HCT116 (cell line): ENCODE measurements around the gene GNAI2. TPM values are rescaled to one million over a fixed set of nuclear protein-coding genes. Genes with fewer than 3 reads are reported as not detected.
A peak's percentile ranks its signal among the peaks of the same experiment; 100 is the strongest.

Source experiments
- ATAC-seq: fragments of 200-7000 bp; cut with Tn5 transposase; 2 replicates; pipeline ENCODE4 v1.9.1; 2020; ENCODE audit warnings: mild to moderate bottlenecking, moderate library complexity
- BruUV-seq: library from RNA; stranded (reverse); fragments of 400-500 nt; replicated peaks from 2 replicates; lab custom pipeline; 2021; lab: Mats Ljungman, UMichigan
- CTCF ChIA-PET: fragments of 300-600 bp; sonication (Branson Sonifier 250); formaldehyde crosslinking; loops from one replicate; lab custom pipeline; 2021; ENCODE audit warnings: antibody characterized with exemption; lab: Charles Lee
- POLR2A ChIA-PET: fragments of 300-600, 350-600 bp; sonication (Branson Sonifier 250); formaldehyde crosslinking; loops from one replicate; lab custom pipeline; 2021; ENCODE audit warnings: antibody characterized with exemption; lab: Charles Lee
- RAD21 ChIA-PET, 2 experiments: fragments of 300-600 bp; sonication (Branson Sonifier 250); formaldehyde crosslinking; loops; one replicate each; lab custom pipeline; 2023; ENCODE audit warnings: low total read pairs in 2 of 2; ENCODE audit not compliant: uncharacterized antibody in 2 of 2, unreplicated experiment in 2 of 2, low non-redundant PET in 1 of 2; lab: Charles Lee
- DNase-seq: peaks from one replicate; pipeline ENCODE4 v3.0.0-alpha.2; 2010; ENCODE audit warnings: low read depth, low spot score
- H2AFZ ChIP-seq: fragments of 200-600 bp; shearing (Covaris generic), sonication (generic); 2 replicates; pipeline ENCODE4 v1.6.1; 2017; ENCODE audit warnings: low read depth, mixed run types, mixed read lengths, antibody characterized with exemption, low read length; ENCODE audit not compliant: poor library complexity, severe bottlenecking
- H3K27ac ChIP-seq: 2 replicates; pipeline ENCODE4 v1.5.1; 2012; ENCODE audit warnings: low read depth, low read length
- H3K27me3 ChIP-seq: fragments of 200-600 bp; sonication (generic); 2 replicates; pipeline ENCODE4 v1.6.1; 2016; ENCODE audit warnings: mixed run types, low read length, mixed read lengths; ENCODE audit not compliant: insufficient read depth
- H3K36me3 ChIP-seq, 2 experiments: fragments of 200-500 bp in 1 of 2; fragments of 200-600 bp in 1 of 2; sonication (Bioruptor generic) in 1 of 2; sonication (generic) in 1 of 2; 2 replicates each; pipeline versions ENCODE4 v1.5.1 to v1.6.1; 2014 to 2016; ENCODE audit warnings: low read length in 2 of 2, inconsistent platforms in 1 of 2, mixed read lengths in 1 of 2, mixed run types in 1 of 2; ENCODE audit not compliant: insufficient read depth in 2 of 2, control insufficient read depth in 1 of 2
- H3K4me1 ChIP-seq, 2 experiments: fragments of 200-600 bp in 1 of 2; sonication (generic) in 1 of 2; 2 replicates each; pipeline versions ENCODE4 v1.5.1 to v1.6.1; 2012 to 2017; ENCODE audit warnings: low read length in 2 of 2, inconsistent platforms in 1 of 2, mild to moderate bottlenecking in 1 of 2, mixed read lengths in 1 of 2, mixed run types in 1 of 2, moderate library complexity in 1 of 2; ENCODE audit not compliant: insufficient read depth in 2 of 2, control insufficient read depth in 1 of 2
- H3K4me2 ChIP-seq: fragments of 200-600 bp; sonication (generic); 2 replicates; pipeline ENCODE4 v1.6.1; 2017; ENCODE audit warnings: mixed run types, low read length, mixed read lengths
- H3K4me3 ChIP-seq, 2 experiments: fragments of 200-600 bp in 1 of 2; sonication (generic) in 1 of 2; replicated peaks in 1 of 2; 2 replicates each; pipeline ENCODE4 v1.5.1; 2011 to 2016; ENCODE audit warnings: low read length in 2 of 2, control low read depth in 1 of 2, low read depth in 1 of 2, mild to moderate bottlenecking in 1 of 2, mixed read lengths in 1 of 2, mixed run types in 1 of 2
- H3K79me2 ChIP-seq: fragments of 200-600 bp; sonication (generic); 2 replicates; pipeline ENCODE4 v1.6.1; 2017; ENCODE audit warnings: mild to moderate bottlenecking, mixed run types, low read length, moderate library complexity, mixed read lengths; ENCODE audit not compliant: insufficient read depth
- H3K9ac ChIP-seq: fragments of 200-600 bp; sonication (generic); 2 replicates; pipeline ENCODE4 v1.6.1; 2016; ENCODE audit warnings: low read length, mixed read lengths
- H3K9me2 ChIP-seq: fragments of 200-600 bp; sonication (generic), shearing (Covaris generic); 2 replicates; pipeline ENCODE4 v1.6.1; 2017; ENCODE audit warnings: mixed run types, mild to moderate bottlenecking, moderate library complexity; ENCODE audit not compliant: insufficient read depth
- H3K9me3 ChIP-seq, 2 experiments: fragments of 200-500 bp in 1 of 2; fragments of 200-600 bp in 1 of 2; sonication (Bioruptor generic) in 1 of 2; sonication (generic) in 1 of 2; 2 replicates each; pipeline ENCODE4 v1.6.1; 2014 to 2017; ENCODE audit warnings: low read length in 2 of 2, mixed read lengths in 2 of 2, inconsistent platforms in 1 of 2, low read depth in 1 of 2, mild to moderate bottlenecking in 1 of 2, mixed run types in 1 of 2, moderate library complexity in 1 of 2; ENCODE audit not compliant: control insufficient read depth in 1 of 2, insufficient read depth in 1 of 2
- H4K20me1 ChIP-seq: fragments of 200-600 bp; sonication (generic), shearing (Covaris generic); 2 replicates; pipeline ENCODE4 v1.6.1; 2017; ENCODE audit warnings: mixed run types, mild to moderate bottlenecking, moderate library complexity; ENCODE audit not compliant: insufficient read depth
- CBX3 ChIP-seq: IDR thresholded peaks from 2 replicates; pipeline ENCODE4 v1.6.1; 2012; ENCODE audit warnings: low read depth
- CEBPB ChIP-seq: IDR thresholded peaks from 2 replicates; pipeline ENCODE4 v1.6.1; 2012; ENCODE audit warnings: low read depth
- CTCF ChIP-seq, 3 experiments: fragments of 200-600 bp in 1 of 3; sonication (generic) in 1 of 3; IDR thresholded peaks in 2 of 3; conservative IDR thresholded peaks in 1 of 3; 2 replicates each; pipeline ENCODE4 v1.5.1; 2012 to 2017; ENCODE audit warnings: low read depth in 2 of 3, low read length in 2 of 3, antibody characterized with exemption in 1 of 3, borderline replicate concordance in 1 of 3, control low read depth in 1 of 3, mild to moderate bottlenecking in 1 of 3, mixed read lengths in 1 of 3, mixed run types in 1 of 3, moderate library complexity in 1 of 3; ENCODE audit not compliant: insufficient read depth in 1 of 3
- EGR1 ChIP-seq: IDR thresholded peaks from 2 replicates; pipeline ENCODE4 v1.6.1; 2012; ENCODE audit warnings: low read depth
- ELF1 ChIP-seq: IDR thresholded peaks from 2 replicates; pipeline ENCODE4 v1.6.1; 2012; ENCODE audit warnings: low read depth, borderline replicate concordance
- FOSL1 ChIP-seq: IDR thresholded peaks from 2 replicates; pipeline ENCODE4 v1.6.1; 2012; ENCODE audit warnings: low read depth
- JUND ChIP-seq: IDR thresholded peaks from 2 replicates; pipeline ENCODE4 v1.6.1; 2012
- MAX ChIP-seq: IDR thresholded peaks from 2 replicates; pipeline ENCODE4 v1.6.1; 2012
- POLR2AphosphoS5 ChIP-seq: IDR thresholded peaks from 2 replicates; pipeline ENCODE4 v1.6.1; 2011; ENCODE audit warnings: mild to moderate bottlenecking, low read depth, low read length, moderate library complexity
- RAD21 ChIP-seq: IDR thresholded peaks from 2 replicates; pipeline ENCODE4 v1.6.1; 2012; ENCODE audit warnings: low read depth, mild to moderate bottlenecking
- REST ChIP-seq: IDR thresholded peaks from 2 replicates; pipeline ENCODE4 v1.6.1; 2012; ENCODE audit warnings: low read depth
- TCF7L2 ChIP-seq: IDR thresholded peaks from 2 replicates; pipeline ENCODE4 v1.7.0; 2011; ENCODE audit warnings: borderline replicate concordance, inconsistent platforms; ENCODE audit not compliant: insufficient read depth, insufficient read length; ENCODE audit errors: extremely low read depth
- YY1 ChIP-seq: IDR thresholded peaks from 2 replicates; pipeline ENCODE4 v1.6.1; 2011; ENCODE audit warnings: low read length, low read depth, moderate library complexity, mild to moderate bottlenecking; ENCODE audit not compliant: insufficient replicate concordance; ENCODE audit errors: extremely low read depth
- ZNF274 ChIP-seq: fragments of 200-500 bp; sonication (Bioruptor generic); IDR thresholded peaks from 2 replicates; pipeline ENCODE4 v1.6.1; 2014; ENCODE audit warnings: mild to moderate bottlenecking, low read depth, low read length, inconsistent platforms
- intact Hi-C: fragments of 100-400 bp; cut with micrococcal nuclease; formaldehyde crosslinking; loops from 2 replicates; pipeline ENCODE4 v1.10.0; 2022
- total RNA-seq: library from RNA; stranded (reverse); gene quantifications from one replicate; pipeline ENCODE4 v1.2.1, GENCODE V29; 2021; ENCODE audit not compliant: unreplicated experiment

Gene GNAI2
- total RNA-seq, 1 experiment from 2014 or later: 170 TPM

DNA sequence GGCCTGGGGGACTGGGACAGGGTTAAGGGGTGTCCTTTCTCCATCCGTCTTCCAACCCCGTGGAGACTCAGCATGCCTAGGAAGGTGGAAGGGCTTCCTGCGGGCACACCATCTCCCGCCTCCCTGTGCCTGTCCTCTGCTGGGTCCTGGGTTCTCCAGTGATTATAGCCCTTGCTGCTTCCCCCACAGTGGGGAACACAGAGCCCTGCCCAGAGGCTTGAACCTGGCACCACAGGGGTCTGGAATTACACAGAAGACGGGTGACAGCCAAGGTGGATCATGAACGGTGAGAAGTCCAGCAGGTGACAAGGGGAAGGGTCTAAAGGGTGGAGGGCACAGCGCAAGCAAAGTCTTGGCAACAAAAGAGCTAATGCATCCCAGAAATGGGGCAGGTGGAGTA, 26.8 kb downstream of the GNAI2 start:
- Histone ChIP-seq H4K20me1 (no peaks in the 10 kb centered on the region), H3K9me2 (no peaks in the 10 kb centered on the region), H3K36me3 (peaks cover 0 to 6% of the 10 kb centered on the region in 2 experiments; a peak in 2 of 4 replicates), H3K4me1 (peaks cover 56 to 85% of the 10 kb centered on the region in 2 experiments), H3K27ac (no peak overlapping the region; the same call in 1 of the 2 replicates), H3K4me3 (no peak overlapping the region), H3K4me2 (0 out of 2 replicates have a peak overlapping the region, but pooled peaks have one; percentile 80), H3K9ac (no peak overlapping the region), H3K27me3 (no peaks in the 10 kb centered on the region), H3K9me3 (no peaks in the 10 kb centered on the region), H3K79me2 (no peaks in the 10 kb centered on the region), H2AFZ (no peak overlapping the region)
- no peak for TF ChIP-seq CBX3
- no peak for TF ChIP-seq ELF1
- no peak for TF ChIP-seq REST
- TF ChIP-seq JUND: no peak
- TF ChIP-seq ZNF274: no peak
- no peak for TF ChIP-seq TCF7L2
- no peak for TF ChIP-seq YY1
- TF ChIP-seq CTCF (IDR thresholded peaks at IDR 0.05 in 2 of 3, conservative IDR thresholded peaks at IDR 0.05 in 1 of 3; ENCODE audit: borderline replicate concordance in 1 of 3, insufficient read depth in 1 of 3, low read depth in 2 of 3, low read length in 2 of 3): no peak
- TF ChIP-seq RAD21: no peak
- no peak for TF ChIP-seq FOSL1
- no peak for TF ChIP-seq POLR2AphosphoS5
- no peak for TF ChIP-seq CEBPB
- TF ChIP-seq MAX: no peak
- TF ChIP-seq EGR1: no peak
- intact Hi-C loops: no loop called here
- DNase-seq (no peak), ATAC-seq (no peak)
- ChIA-PET RAD21 (no interaction called here), CTCF (interaction anchor here (0.9 to 2.9 kb wide), 5 partner anchors 16 to 85 kb away, joined by 3 to 23 read pairs (median 8); no protein-coding TSS in a partner anchor), POLR2A (interaction anchor here (2.5 kb wide), 1 partner anchor 27 kb away, joined by 9 read pairs; the partner anchor contains the start of gene GNAI2)
- BruUV-seq: no TSS peak
